ENCODE measurements around the gene ADAMTS19. TPM values are rescaled to one million over a fixed set of nuclear protein-coding genes. Genes with fewer than 3 reads are reported as not detected.

ADAMTS19 gene, protein sequence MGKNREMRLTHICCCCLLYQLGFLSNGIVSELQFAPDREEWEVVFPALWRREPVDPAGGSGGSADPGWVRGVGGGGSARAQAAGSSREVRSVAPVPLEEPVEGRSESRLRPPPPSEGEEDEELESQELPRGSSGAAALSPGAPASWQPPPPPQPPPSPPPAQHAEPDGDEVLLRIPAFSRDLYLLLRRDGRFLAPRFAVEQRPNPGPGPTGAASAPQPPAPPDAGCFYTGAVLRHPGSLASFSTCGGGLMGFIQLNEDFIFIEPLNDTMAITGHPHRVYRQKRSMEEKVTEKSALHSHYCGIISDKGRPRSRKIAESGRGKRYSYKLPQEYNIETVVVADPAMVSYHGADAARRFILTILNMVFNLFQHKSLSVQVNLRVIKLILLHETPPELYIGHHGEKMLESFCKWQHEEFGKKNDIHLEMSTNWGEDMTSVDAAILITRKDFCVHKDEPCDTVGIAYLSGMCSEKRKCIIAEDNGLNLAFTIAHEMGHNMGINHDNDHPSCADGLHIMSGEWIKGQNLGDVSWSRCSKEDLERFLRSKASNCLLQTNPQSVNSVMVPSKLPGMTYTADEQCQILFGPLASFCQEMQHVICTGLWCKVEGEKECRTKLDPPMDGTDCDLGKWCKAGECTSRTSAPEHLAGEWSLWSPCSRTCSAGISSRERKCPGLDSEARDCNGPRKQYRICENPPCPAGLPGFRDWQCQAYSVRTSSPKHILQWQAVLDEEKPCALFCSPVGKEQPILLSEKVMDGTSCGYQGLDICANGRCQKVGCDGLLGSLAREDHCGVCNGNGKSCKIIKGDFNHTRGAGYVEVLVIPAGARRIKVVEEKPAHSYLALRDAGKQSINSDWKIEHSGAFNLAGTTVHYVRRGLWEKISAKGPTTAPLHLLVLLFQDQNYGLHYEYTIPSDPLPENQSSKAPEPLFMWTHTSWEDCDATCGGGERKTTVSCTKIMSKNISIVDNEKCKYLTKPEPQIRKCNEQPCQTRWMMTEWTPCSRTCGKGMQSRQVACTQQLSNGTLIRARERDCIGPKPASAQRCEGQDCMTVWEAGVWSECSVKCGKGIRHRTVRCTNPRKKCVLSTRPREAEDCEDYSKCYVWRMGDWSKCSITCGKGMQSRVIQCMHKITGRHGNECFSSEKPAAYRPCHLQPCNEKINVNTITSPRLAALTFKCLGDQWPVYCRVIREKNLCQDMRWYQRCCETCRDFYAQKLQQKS
- total RNA-seq (2022; extraction: Qiagen RNA extraction; ENCODE audit: low read depth): not detected in 5 replicates

DNA sequence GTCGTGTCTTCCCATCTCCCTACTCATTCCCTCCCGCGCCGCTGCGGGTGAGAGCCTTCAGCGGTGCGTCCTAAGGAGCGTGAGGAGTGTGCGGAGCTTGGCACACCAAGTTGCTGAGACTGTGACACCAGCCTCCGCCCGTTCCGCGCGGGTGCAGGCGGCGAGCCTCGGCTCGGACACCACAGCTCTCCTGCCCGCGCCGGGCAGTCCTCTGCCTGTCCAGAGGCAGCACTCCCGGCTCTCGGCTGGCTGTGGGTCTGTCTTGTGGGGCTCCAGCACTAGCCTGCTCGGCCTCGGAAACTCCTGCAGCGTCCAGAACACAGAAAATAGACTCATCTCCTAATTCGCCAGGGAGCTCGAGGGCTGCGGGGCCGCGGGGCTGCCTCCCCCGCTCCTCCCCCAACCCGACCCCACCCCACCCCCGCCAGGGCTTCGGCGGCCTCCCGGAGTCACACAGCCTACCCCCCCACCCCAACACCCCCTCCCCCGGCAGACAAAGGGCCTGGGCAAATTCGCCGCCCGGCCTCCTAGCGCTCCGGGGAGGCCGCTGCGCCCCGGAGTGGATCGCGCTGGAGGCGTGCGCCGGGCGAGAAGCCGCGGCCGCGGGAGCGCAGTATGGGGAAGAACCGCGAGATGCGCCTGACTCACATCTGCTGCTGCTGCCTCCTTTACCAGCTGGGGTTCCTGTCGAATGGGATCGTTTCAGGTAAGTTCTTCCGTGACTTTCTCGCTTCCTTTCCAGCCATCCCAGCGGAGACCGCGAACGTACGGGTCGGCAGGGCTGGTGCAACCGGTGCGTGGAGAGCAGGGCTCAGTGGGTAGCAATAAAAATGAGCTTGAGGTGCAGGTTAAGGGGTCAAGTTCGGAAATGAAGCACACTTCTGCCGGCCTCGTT is at the start of gene ADAMTS19:
Gene ADAMTS19 (plus strand): TSS at position 522 of the 895 bp plus-strand sequence. CDS start 94 bp downstream, at position 616.

DNA sequence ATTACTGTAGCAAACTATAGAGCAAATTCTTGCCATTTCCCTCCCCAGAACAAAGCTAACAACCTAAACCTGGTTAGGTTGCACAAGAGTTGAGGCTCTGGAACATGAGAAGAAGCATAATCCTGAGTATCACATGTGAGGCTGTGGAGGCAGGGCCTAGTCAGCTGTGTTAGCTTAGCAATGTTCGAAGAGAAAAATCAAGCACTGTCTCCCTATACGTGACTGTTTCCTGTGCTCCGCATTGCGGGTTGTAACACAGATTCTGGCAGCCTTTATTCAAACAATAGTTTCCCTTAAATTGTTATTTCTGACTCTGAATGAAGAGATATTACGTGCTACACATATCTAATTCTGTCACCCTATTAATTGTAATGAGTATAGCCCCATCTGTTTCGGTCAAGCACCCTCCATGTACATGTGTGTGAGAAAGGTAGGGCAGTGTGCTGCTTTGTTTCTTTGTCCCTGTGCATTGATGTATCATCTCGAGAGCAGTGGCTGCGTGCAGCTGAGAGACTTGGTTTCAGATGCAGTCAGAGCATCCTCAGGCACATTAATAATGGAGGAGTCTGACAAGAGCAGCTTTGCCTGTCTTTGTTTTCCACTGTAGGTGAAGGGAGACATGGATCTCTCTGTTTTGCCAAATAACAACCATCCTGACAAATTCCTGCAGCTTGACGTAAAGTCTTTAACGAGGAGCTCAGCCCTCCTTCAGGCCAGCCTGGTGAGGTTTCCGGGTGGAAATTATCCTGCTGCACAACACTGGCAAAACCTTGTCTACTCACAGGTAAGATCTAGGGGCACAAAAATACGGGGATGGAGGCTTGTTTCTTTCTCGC is 287.7 kb downstream of the ADAMTS19 start, which contains the start of gene MINAR2:
Gene MINAR2 (plus strand): TSS at position 523 of the 836 bp plus-strand sequence. CDS start 97 bp downstream, at position 620.

